Fibroblast of villous mesenchyme (primary cell): ENCODE data around the gene GLB1L3. TPM values are rescaled to one million over a fixed set of nuclear protein-coding genes. Genes with fewer than 3 reads are reported as not detected.

Experiments used
- DNase-seq: peaks from one replicate; pipeline ENCODE4 v3.0.0-alpha.2; 2010; ENCODE audit warnings: low read depth
- H3K4me3 ChIP-seq: 2 replicates; pipeline ENCODE4 v1.5.1; 2011; ENCODE audit warnings: low read depth, mild to moderate bottlenecking, low read length
- CTCF ChIP-seq: IDR thresholded peaks from 2 replicates; pipeline ENCODE4 v1.5.1; 2012; ENCODE audit warnings: low read depth, mild to moderate bottlenecking, low read length; ENCODE audit not compliant: insufficient read depth
- total RNA-seq: library from RNA; depleted of rRNA; stranded (reverse); fragments of >200 nt; gene quantifications from 2 replicates; pipeline ENCODE4 v1.2.3, GENCODE V29; 2012

Gene GLB1L3
- total RNA-seq, 1 donor = not detected

- TF ChIP-seq CTCF = no peak
- peak; percentile 36 for DNase-seq
- peak within 1 kb of the TSS; percentile 49 for H3K4me3 ChIP-seq
These were observed 55.4 kb downstream of the GLB1L3 start, which contains the start of gene GLB1L2 for GRCh38 chr11:134331354-134332188. Gene GLB1L2 (plus strand): TSS chr11:134331988. CDS start chr11:134332062, 74 bp downstream.

- TF ChIP-seq CTCF = no peak
- H3K4me3 ChIP-seq = peak overlapping the region; percentile 49
- no peak for DNase-seq
These were observed 56.0 kb downstream of the GLB1L3 start for GRCh38 chr11:134332189-134332631.

- no peak for TF ChIP-seq CTCF
- no peak overlapping the region for H3K4me3 ChIP-seq
- no peak for DNase-seq
These were observed 56.6 kb downstream of the GLB1L3 start for GRCh38 chr11:134332782-134333181.

GRCh38 chr11:134333312-134333711 lies 57.1 kb downstream of the GLB1L3 start:
- no peak overlapping the region for H3K4me3 ChIP-seq
- no peak for TF ChIP-seq CTCF
- no peak for DNase-seq

GRCh38 chr11:134333946-134334345 lies 57.8 kb downstream of the GLB1L3 start:
- no peak for DNase-seq
- H3K4me3 ChIP-seq = no peak overlapping the region
- no peak for TF ChIP-seq CTCF

- no peak for DNase-seq
- no peak for TF ChIP-seq CTCF
- no peak overlapping the region for H3K4me3 ChIP-seq
These were observed 58.8 kb downstream of the GLB1L3 start for GRCh38 chr11:134334796-134335571.
